T1000 (cell line): ENCODE data around the gene TMEM109.

Experiments used
- DNase-seq: peaks from one replicate; lab custom pipeline; 2025; ENCODE audit warnings: mixed read lengths; lab: John Stamatoyannopoulos, UW

TMEM109 gene

GRCh38 chr11:60970890-60971289 lies 56.9 kb downstream of the TMEM109 start:
- no peak for DNase-seq

GRCh38 chr11:60971520-60971919 lies 57.6 kb downstream of the TMEM109 start, which contains the start of gene CD6:
CD6 (plus strand) TSS chr11:60971680; CDS start chr11:60971866, 186 bp downstream.
- no peak for DNase-seq

- DNase-seq, result no peak
These were observed 58.4 kb downstream of the TMEM109 start for GRCh38 chr11:60972182-60973030.
